IPS-NIHi7 (cell line): ENCODE results near the gene BTNL9.
"Not testable (repeated sequence)": the region's sequence is repeated elsewhere in the genome, so short reads cannot be mapped to it uniquely, and the experiment has no call there.

ENCODE experiments used
- DNase-seq: peaks from one replicate; pipeline ENCODE4 v3.0.0; 2012; ENCODE audit warnings: mixed read lengths; ENCODE audit errors: extremely low spot score

Gene BTNL9

GRCh38 chr5:181060924-181061323 is 20.9 kb downstream of the BTNL9 start:
- no peak for DNase-seq

- no peak for DNase-seq
These were observed 21.6 kb downstream of the BTNL9 start for GRCh38 chr5:181061645-181062044.

GRCh38 chr5:181062631-181063030 is 22.6 kb downstream of the BTNL9 start:
- no peak for DNase-seq

- DNase-seq: no peak
These were observed 23.4 kb downstream of the BTNL9 start for GRCh38 chr5:181063514-181063913.

GRCh38 chr5:181064987-181065386 is 24.9 kb downstream of the BTNL9 start:
- no peak for DNase-seq

- DNase-seq: peak; percentile 62
These were observed 29.9 kb downstream of the BTNL9 start for GRCh38 chr5:181069767-181070491.

- no peak for DNase-seq
These were observed 30.5 kb downstream of the BTNL9 start for GRCh38 chr5:181070523-181070922.

GRCh38 chr5:181071257-181071656 is 31.2 kb downstream of the BTNL9 start:
- no peak for DNase-seq

GRCh38 chr5:181076920-181077319 is 36.9 kb downstream of the BTNL9 start:
- no peak for DNase-seq

GRCh38 chr5:181081989-181082388 is 41.9 kb downstream of the BTNL9 start:
- no peak for DNase-seq

GRCh38 chr5:181084621-181085195 is 44.6 kb downstream of the BTNL9 start:
- no peak for DNase-seq

GRCh38 chr5:181086026-181086883 is 46.2 kb downstream of the BTNL9 start:
- no peak for DNase-seq

- DNase-seq: no peak
These were observed 46.8 kb downstream of the BTNL9 start for GRCh38 chr5:181086884-181087205.

- no peak for DNase-seq
These were observed 47.2 kb downstream of the BTNL9 start for GRCh38 chr5:181087309-181087708.

GRCh38 chr5:181088289-181088688 is 48.2 kb downstream of the BTNL9 start:
- DNase-seq: peak; percentile 79

GRCh38 chr5:181092428-181092827 is 52.4 kb downstream of the BTNL9 start:
- no peak for DNase-seq

- DNase-seq: not testable (repeated sequence)
These were observed 55.1 kb downstream of the BTNL9 start for GRCh38 chr5:181095162-181095561.

GRCh38 chr5:181096721-181097382 is 56.8 kb downstream of the BTNL9 start:
- not testable (repeated sequence) for DNase-seq

GRCh38 chr5:181097383-181097753 is 57.3 kb downstream of the BTNL9 start:
- not testable (repeated sequence) for DNase-seq

GRCh38 chr5:181097759-181098491 is 57.9 kb downstream of the BTNL9 start:
- not testable (repeated sequence) for DNase-seq

GRCh38 chr5:181098762-181099601 is 58.9 kb downstream of the BTNL9 start:
- DNase-seq: no peak
